ENCODE data around the gene ITGB4.

ITGB4 gene

GRCh38 chr17:75803883-75804282 lies 82.6 kb downstream of the ITGB4 start:
- DNase-seq: no peak

- DNase-seq: no peak
Observed at GRCh38 chr17:75806822-75807500, 85.7 kb downstream of the ITGB4 start.

Data from NCI-H146 (cell line).